Fibroblast of lung (primary cell): ENCODE measurements around the gene WDR49. TPM values are rescaled to one million over a fixed set of nuclear protein-coding genes. Genes with fewer than 3 reads are reported as not detected.

Experiments
- DNase-seq, 2 donors: peaks; one replicate each; pipeline versions ENCODE4 v3.0.0 to v3.0.0-alpha.2; 2010; ENCODE audit warnings: low read depth in 2 of 2
- H2AFZ ChIP-seq: 2 replicates; pipeline ENCODE4 v1.5.1; 2012; ENCODE audit warnings: low read length, control low read depth, inconsistent platforms
- H3K27ac ChIP-seq: 2 replicates; pipeline ENCODE4 v1.5.1; 2011; ENCODE audit warnings: low read length, control low read depth; ENCODE audit not compliant: insufficient read depth
- H3K27me3 ChIP-seq: 2 replicates; pipeline ENCODE4 v1.5.1; 2011; ENCODE audit warnings: mild to moderate bottlenecking, low read length; ENCODE audit not compliant: control insufficient read depth, insufficient read depth
- H3K36me3 ChIP-seq: 2 replicates; pipeline ENCODE4 v1.5.1; 2011; ENCODE audit warnings: low read length; ENCODE audit not compliant: control insufficient read depth, insufficient read depth
- H3K4me1 ChIP-seq: 2 replicates; pipeline ENCODE4 v1.5.1; 2011; ENCODE audit warnings: low read length; ENCODE audit not compliant: control insufficient read depth, insufficient read depth; ENCODE audit errors: extremely low read depth
- H3K4me2 ChIP-seq: 2 replicates; pipeline ENCODE4 v1.5.1; 2011; ENCODE audit warnings: low read length, control low read depth; ENCODE audit not compliant: insufficient read depth; ENCODE audit errors: extremely low read depth
- H3K4me3 ChIP-seq, 4 experiments: fragments of 200-600 bp in 1 of 4; sonication (generic) in 1 of 4; replicated peaks in 1 of 4; 2 replicates each; pipeline ENCODE4 v1.5.1; 2011 to 2016; ENCODE audit warnings: low read length in 4 of 4, low read depth in 3 of 4, mild to moderate bottlenecking in 3 of 4, control low read depth in 2 of 4, inconsistent platforms in 1 of 4, mixed read lengths in 1 of 4; ENCODE audit not compliant: insufficient read depth in 1 of 4; ENCODE audit errors: control extremely low read depth in 1 of 4
- H3K79me2 ChIP-seq: 2 replicates; pipeline ENCODE4 v1.5.1; 2012; ENCODE audit warnings: mild to moderate bottlenecking, low read length, inconsistent platforms; ENCODE audit not compliant: control insufficient read depth, insufficient read depth
- H3K9ac ChIP-seq: 2 replicates; pipeline ENCODE4 v1.5.1; 2011; ENCODE audit warnings: mild to moderate bottlenecking, low read length, control low read depth; ENCODE audit not compliant: insufficient read depth
- H3K9me3 ChIP-seq: 2 replicates; pipeline ENCODE4 v1.5.1; 2012; ENCODE audit warnings: low read depth, low read length; ENCODE audit not compliant: control insufficient read depth, insufficient read depth
- H4K20me1 ChIP-seq: 2 replicates; pipeline ENCODE4 v1.5.1; 2011; ENCODE audit warnings: low read length; ENCODE audit not compliant: control insufficient read depth, insufficient read depth; ENCODE audit errors: extremely low read depth
- CTCF ChIP-seq, 2 donors: IDR thresholded peaks in 1 of 2; conservative IDR thresholded peaks in 1 of 2; 1 replicate in 1 of 2; 2 replicates in 1 of 2; pipeline ENCODE4 v1.5.1; 2011 to 2012; ENCODE audit warnings: low read length in 2 of 2, control low read depth in 1 of 2, inconsistent platforms in 1 of 2, low read depth in 1 of 2, mild to moderate bottlenecking in 1 of 2
- EZH2 ChIP-seq: IDR thresholded peaks from 2 replicates; pipeline ENCODE4 v1.5.1; 2012; ENCODE audit warnings: low read length, control low read depth, mild to moderate bottlenecking; ENCODE audit errors: missing control alignments
- polyA plus RNA-seq, 2 donors: library from polyadenylated mRNA; depleted of rRNA in 1 of 2; stranded (reverse) in 1 of 2; unstranded in 1 of 2; fragments of >200 nt; gene quantifications; 2 replicates each; pipeline ENCODE4 v1.2.1, GENCODE V29; 2011 to 2012; ENCODE audit warnings: missing spikeins in 1 of 2
- total RNA-seq: library from RNA; depleted of rRNA; stranded (reverse); fragments of >200 nt; gene quantifications from 2 replicates; pipeline ENCODE4 v1.2.1, GENCODE V29; 2014

WDR49 gene
- total and polyA plus RNA-seq, 2 donors (not counting 1 experiment from before 2014, with no cell fraction given): under 0.01 TPM; not detected in 1

- Histone ChIP-seq H3K9me3 (no peaks in the 10 kb centered on the region), H3K4me2 (no peak overlapping the region), H4K20me1 (no peaks in the 10 kb centered on the region), H3K4me3 (no peak overlapping the region), H3K36me3 (no peaks in the 10 kb centered on the region), H3K9ac (no peak overlapping the region), H2AFZ (no peak overlapping the region), H3K4me1 (no peaks in the 10 kb centered on the region), H3K27me3 (no peaks in the 10 kb centered on the region), H3K79me2 (no peaks in the 10 kb centered on the region), H3K27ac (no peak overlapping the region)
- TF ChIP-seq EZH2 (no peak), CTCF (conservative IDR thresholded peaks at IDR 0.05 in 1 of 2, IDR thresholded peaks at IDR 0.05 in 1 of 2; ENCODE audit: low read depth in 1 of 2, low read length in 2 of 2) (no peak)
- no peak for DNase-seq
Observed at GRCh38 chr3:167437428-167438139, 216.2 kb downstream of the WDR49 start.

Other genes starting within 250 kb of the WDR49 start
- gene SERPINI2, start 179.9 kb downstream of the WDR49 start, total RNA-seq: not detected in 2 replicates
- not detected in 2 replicates for gene SERPINI2, start 179.9 kb downstream of the WDR49 start, polyA plus RNA-seq
- gene PDCD10, start 81.0 kb upstream of the WDR49 start, total RNA-seq: 45.2 and 46.6 TPM in 2 replicates
- gene PDCD10, start 81.0 kb upstream of the WDR49 start, polyA plus RNA-seq: 77.0 and 90.4 TPM in 2 replicates
- gene SERPINI1, start 81.8 kb upstream of the WDR49 start, total RNA-seq: 1.3 and 5.8 TPM in 2 replicates
- 3.0 and 3.7 TPM in 2 replicates for gene SERPINI1, start 81.8 kb upstream of the WDR49 start, polyA plus RNA-seq